ENCODE measurements around the gene HLCS. TPM values are rescaled to one million over a fixed set of nuclear protein-coding genes. Genes with fewer than 3 reads are reported as not detected.

The HLCS gene
- 15.9 TPM for total RNA-seq (ENCODE audit: unreplicated experiment)
- long read RNA-seq, partial matches to known transcripts = 1 of 2 reads
- long read RNA-seq, other reads (novel, unspliced or antisense) = 1 of 2 reads

DNA sequence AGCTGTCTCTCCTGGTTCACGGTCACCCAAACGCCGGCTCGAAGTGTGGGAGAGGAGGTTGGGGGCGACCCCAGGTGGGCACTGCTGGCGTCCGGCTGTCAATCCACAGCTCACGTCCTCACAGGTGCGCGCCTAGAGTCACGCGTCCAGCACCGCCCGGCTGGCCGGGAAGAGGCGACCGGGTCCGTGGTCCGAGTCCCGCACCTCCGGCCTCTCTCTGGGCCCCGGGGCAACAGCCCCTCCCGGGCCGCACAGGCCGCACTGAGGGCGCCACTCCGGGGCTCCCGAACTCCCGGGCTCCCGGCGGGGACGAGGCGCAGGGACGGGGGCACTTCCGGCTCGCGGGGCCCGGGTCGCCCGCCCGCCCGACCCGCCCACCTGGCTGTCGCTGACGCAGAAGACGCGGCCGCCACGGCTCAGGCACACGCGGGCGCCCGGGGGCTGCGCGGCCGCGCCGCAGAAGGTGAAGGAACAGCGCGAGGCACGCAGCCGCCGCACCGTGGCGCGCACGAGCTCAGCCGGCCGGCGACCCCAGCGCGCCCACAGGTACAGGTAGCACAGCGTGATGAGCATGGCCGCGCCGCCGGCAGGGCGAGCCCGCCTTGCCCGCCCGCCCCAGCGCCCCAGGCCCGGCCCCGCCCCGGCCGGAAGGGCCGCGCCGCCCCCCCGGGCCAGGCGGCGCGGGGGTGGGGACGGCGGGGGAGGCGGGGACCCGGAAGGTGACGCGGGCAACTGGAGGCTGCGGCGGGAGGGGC is at the start of gene HLCS:
HLCS (minus strand) TSS at position 604 of the 755 bp plus-strand sequence; CDS start at position 573, 31 bp downstream.
- DNase-seq = peak; percentile 66
- Mint-ChIP-seq H3K4me3 (ENCODE audit: unreplicated experiment) (peak within 1 kb of the TSS; percentile 94), H3K27me3 (ENCODE audit: unreplicated experiment) (peaks cover 5% of the 10 kb centered on the region), H3K27ac (ENCODE audit: unreplicated experiment) (peak within 1 kb of the TSS; percentile 84), H3K9me3 (ENCODE audit: unreplicated experiment) (peaks cover 12% of the 10 kb centered on the region), H3K4me1 (ENCODE audit: low read depth, unreplicated experiment) (peaks cover 12% of the 10 kb centered on the region), H3K36me3 (ENCODE audit: unreplicated experiment) (no peaks in the 10 kb centered on the region)
- TF ChIP-seq CTCF (IDR thresholded peaks at IDR 0.05; ENCODE audit: partially characterized antibody, unreplicated experiment) = no peak

- Mint-ChIP-seq H3K9me3 (ENCODE audit: unreplicated experiment) (peaks cover 2% of the 10 kb centered on the region), H3K4me3 (ENCODE audit: unreplicated experiment) (no peak overlapping the region), H3K36me3 (ENCODE audit: unreplicated experiment) (no peaks in the 10 kb centered on the region), H3K27me3 (ENCODE audit: unreplicated experiment) (peaks cover 10% of the 10 kb centered on the region), H3K4me1 (ENCODE audit: low read depth, unreplicated experiment) (no peaks in the 10 kb centered on the region), H3K27ac (ENCODE audit: unreplicated experiment) (no peak overlapping the region)
- peak; percentile 91 for DNase-seq
- TF ChIP-seq CTCF (IDR thresholded peaks at IDR 0.05; ENCODE audit: partially characterized antibody, unreplicated experiment) = peak; percentile 78
Measured at GRCh38 chr21:37009740-37010341, 43.4 kb upstream of the HLCS start.

- no peak for DNase-seq
- TF ChIP-seq CTCF (IDR thresholded peaks at IDR 0.05; ENCODE audit: partially characterized antibody, unreplicated experiment) = no peak
- peaks cover 4% of the 10 kb centered on the region for H3K9me3 Mint-ChIP-seq (ENCODE audit: unreplicated experiment)
- H3K36me3 Mint-ChIP-seq (ENCODE audit: unreplicated experiment) = no peaks in the 10 kb centered on the region
- no peak overlapping the region for H3K4me3 Mint-ChIP-seq (ENCODE audit: unreplicated experiment)
- H3K4me1 Mint-ChIP-seq (ENCODE audit: low read depth, unreplicated experiment) = no peaks in the 10 kb centered on the region
- H3K27ac Mint-ChIP-seq (ENCODE audit: unreplicated experiment) = no peak overlapping the region
- peaks cover 10% of the 10 kb centered on the region for H3K27me3 Mint-ChIP-seq (ENCODE audit: unreplicated experiment)
Measured at GRCh38 chr21:37008724-37009123, 42.3 kb upstream of the HLCS start.

- Mint-ChIP-seq H3K36me3 (ENCODE audit: unreplicated experiment) (no peaks in the 10 kb centered on the region), H3K4me1 (ENCODE audit: low read depth, unreplicated experiment) (no peaks in the 10 kb centered on the region), H3K27me3 (ENCODE audit: unreplicated experiment) (peaks cover 8% of the 10 kb centered on the region), H3K4me3 (ENCODE audit: unreplicated experiment) (peak within 1 kb of the TSS; percentile 63), H3K27ac (ENCODE audit: unreplicated experiment) (no peak within 1 kb of the TSS), H3K9me3 (ENCODE audit: unreplicated experiment) (peaks cover 2% of the 10 kb centered on the region)
- DNase-seq = peak; percentile 55
- no peak for TF ChIP-seq CTCF (IDR thresholded peaks at IDR 0.05; ENCODE audit: partially characterized antibody, unreplicated experiment)
Measured at GRCh38 chr21:37006486-37007291, 40.2 kb upstream of the HLCS start, which contains the start of gene RIPPLY3. RIPPLY3 (plus strand) TSS chr21:37006702; CDS start chr21:37006773, 71 bp downstream.
